ENCODE data around the gene SLC25A13. TPM values are rescaled to one million over a fixed set of nuclear protein-coding genes. Genes with fewer than 3 reads are reported as not detected.

SLC25A13 gene
- total RNA-seq, 1 experiment from 2014 or later, result 77.2 TPM

- TF ChIP-seq ARID4B (CRISPR knock-in tag; IDR thresholded peaks at IDR 0.05; ENCODE audit: borderline replicate concordance) (no peak), ZNF396 (CRISPR knock-in tag; IDR thresholded peaks at IDR 0.05; ENCODE audit: borderline replicate concordance) (no peak), ATF3 (CRISPR knock-in tag; conservative IDR thresholded peaks at IDR 0.05) (no peak)
Observed at GRCh38 chr7:96233084-96233483, 88.8 kb downstream of the SLC25A13 start (continued).

GRCh38 chr7:96228760-96229159 lies 93.1 kb downstream of the SLC25A13 start:
- CTCF ChIA-PET, result no interaction called here
- no peak for ATAC-seq
- TF ChIP-seq CREB1 (CRISPR knock-in tag; IDR thresholded peaks at IDR 0.05) (no peak), ZNF416 (CRISPR knock-in tag; IDR thresholded peaks at IDR 0.05) (no peak), NR2C2 (CRISPR knock-in tag; IDR thresholded peaks at IDR 0.05) (no peak), FOXP4 (CRISPR knock-in tag; IDR thresholded peaks at IDR 0.05) (no peak), ATF2 (CRISPR knock-in tag; IDR thresholded peaks at IDR 0.05; ENCODE audit: borderline replicate concordance, low read depth) (no peak), STAT6 (CRISPR knock-in tag; conservative IDR thresholded peaks at IDR 0.05; ENCODE audit: low read depth) (no peak), NFYB (CRISPR knock-in tag; conservative IDR thresholded peaks at IDR 0.05; ENCODE audit: low read depth) (no peak), ATF3 (CRISPR knock-in tag; conservative IDR thresholded peaks at IDR 0.05) (no peak), ARID4B (CRISPR knock-in tag; IDR thresholded peaks at IDR 0.05; ENCODE audit: borderline replicate concordance) (no peak), NR3C1 (CRISPR knock-in tag; conservative IDR thresholded peaks at IDR 0.05; ENCODE audit: low read depth) (no peak), ATF1 (CRISPR knock-in tag; IDR thresholded peaks at IDR 0.05) (no peak), IRF1 (CRISPR knock-in tag; IDR thresholded peaks at IDR 0.05) (no peak)
- no peak overlapping the region for H3K4me3 Mint-ChIP-seq
- no peaks in the 10 kb centered on the region for H3K4me1 Mint-ChIP-seq
- peaks cover 47% of the 10 kb centered on the region for H3K36me3 Mint-ChIP-seq
- no peak overlapping the region for H3K27ac Mint-ChIP-seq
- no peaks in the 10 kb centered on the region for H3K27me3 Mint-ChIP-seq (ENCODE audit: low read depth)
- peaks cover 21% of the 10 kb centered on the region for H3K9me3 Mint-ChIP-seq
- no peak for DNase-seq (ENCODE audit: low spot score)
- POLR2A ChIA-PET, result no interaction called here
